NK-92 treated with Interleukin-12 subunit alpha and Interleukin-12 subunit beta, amount 100 ng/mL, for 24 hours (cell line): Measurements from ENCODE around the gene CCND2.
A peak's percentile ranks its signal among the peaks of the same experiment; 100 is the strongest.
"Not testable (repeated sequence)": the region's sequence is repeated elsewhere in the genome, so short reads cannot be mapped to it uniquely, and the experiment has no call there.

Experiments used
- DNase-seq: peaks from one replicate; lab custom pipeline; 2025; lab: John Stamatoyannopoulos, UW

Gene CCND2

DNA sequence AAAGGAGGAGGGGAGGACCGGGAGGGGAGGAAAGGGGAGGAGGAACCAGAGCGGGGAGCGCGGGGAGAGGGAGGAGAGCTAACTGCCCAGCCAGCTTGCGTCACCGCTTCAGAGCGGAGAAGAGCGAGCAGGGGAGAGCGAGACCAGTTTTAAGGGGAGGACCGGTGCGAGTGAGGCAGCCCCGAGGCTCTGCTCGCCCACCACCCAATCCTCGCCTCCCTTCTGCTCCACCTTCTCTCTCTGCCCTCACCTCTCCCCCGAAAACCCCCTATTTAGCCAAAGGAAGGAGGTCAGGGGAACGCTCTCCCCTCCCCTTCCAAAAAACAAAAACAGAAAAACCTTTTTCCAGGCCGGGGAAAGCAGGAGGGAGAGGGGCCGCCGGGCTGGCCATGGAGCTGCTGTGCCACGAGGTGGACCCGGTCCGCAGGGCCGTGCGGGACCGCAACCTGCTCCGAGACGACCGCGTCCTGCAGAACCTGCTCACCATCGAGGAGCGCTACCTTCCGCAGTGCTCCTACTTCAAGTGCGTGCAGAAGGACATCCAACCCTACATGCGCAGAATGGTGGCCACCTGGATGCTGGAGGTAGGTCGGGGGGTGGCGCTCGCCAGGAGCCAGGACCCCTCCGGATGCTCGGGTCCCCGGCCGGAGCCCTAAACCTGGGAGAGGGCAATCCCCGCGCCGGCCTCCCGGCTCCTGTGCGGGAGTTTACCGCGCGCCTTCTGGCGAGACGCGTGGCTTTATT is at the start of gene CCND2:
CCND2 (plus strand) TSS at position 111 of the 744 bp plus-strand sequence; CDS start at position 390, 279 bp downstream.
- DNase-seq: peak; percentile 63

GRCh38 chr12:4224206-4224889 is 49.2 kb upstream of the CCND2 start:
- DNase-seq: no peak

GRCh38 chr12:4225571-4225970 is 48.0 kb upstream of the CCND2 start:
- DNase-seq: no peak

GRCh38 chr12:4227046-4227445 is 46.5 kb upstream of the CCND2 start:
- DNase-seq: no peak

DNA sequence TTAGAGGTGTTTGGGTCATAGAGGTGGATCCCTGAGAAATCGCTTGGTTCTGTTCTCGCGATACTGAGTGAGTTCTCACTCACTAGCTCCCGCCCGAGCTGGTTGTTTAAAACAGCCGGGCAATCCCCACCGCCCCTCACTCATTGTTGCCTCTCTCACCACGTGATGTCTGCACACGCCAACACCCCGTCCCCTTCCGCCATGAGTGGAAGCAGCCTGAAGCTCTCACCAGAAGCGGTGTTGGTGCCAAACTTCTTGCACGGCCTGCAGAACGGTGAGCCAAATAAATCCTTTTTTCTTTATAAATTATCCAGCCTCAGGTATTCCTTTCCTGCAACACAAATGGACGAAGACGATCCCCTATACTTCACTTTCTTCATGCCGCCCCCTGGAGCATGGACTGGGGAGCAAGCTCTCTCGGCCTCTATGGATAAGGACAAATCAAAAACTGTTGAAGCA is 45.4 kb upstream of the CCND2 start:
- no peak for DNase-seq

DNA sequence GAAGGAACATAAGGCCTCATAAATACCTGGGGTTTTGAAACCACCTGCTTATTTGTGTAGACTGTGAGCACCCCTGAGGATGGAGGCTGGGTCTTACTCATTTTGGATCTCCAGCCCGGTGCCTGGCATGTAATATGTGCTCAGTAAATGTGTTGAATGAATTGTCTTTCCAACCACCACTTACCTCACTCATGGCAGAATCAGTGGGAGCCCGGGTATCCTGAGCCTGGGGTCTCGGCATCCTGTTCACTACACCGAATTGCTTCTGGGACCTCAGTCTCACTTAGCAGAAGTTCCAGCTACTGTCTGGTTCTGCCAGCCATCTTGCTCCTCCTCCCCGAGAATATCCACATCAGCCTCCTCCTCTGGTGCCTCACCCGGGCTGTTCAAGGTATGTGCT is 43.0 kb upstream of the CCND2 start:
- DNase-seq: no peak

GRCh38 chr12:4238577-4238976 is 35.0 kb upstream of the CCND2 start:
- DNase-seq: no peak

GRCh38 chr12:4239746-4240145 is 33.8 kb upstream of the CCND2 start:
- no peak for DNase-seq

- no peak for DNase-seq
These were observed 33.3 kb upstream of the CCND2 start for GRCh38 chr12:4240161-4240783.

DNA sequence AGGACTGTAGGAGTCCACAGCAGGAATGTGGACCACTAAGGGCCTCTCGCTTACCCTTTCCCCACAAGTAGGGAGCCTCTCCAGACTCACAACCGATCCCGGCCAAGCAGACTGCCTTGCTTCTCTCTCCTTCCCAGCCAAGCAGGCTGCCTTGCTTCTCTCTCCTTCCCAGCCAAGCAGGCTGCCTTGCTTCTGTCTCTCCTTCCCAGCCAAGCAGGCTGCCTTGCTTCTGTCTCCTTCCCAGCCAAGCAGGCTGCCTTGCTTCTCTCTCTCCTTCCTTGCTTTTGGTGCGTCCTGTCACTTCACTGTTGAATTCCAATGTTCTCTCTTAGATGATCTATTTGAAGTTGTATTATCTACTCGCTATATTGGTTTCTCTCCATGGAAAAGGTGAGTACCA is 32.6 kb upstream of the CCND2 start:
- no peak for DNase-seq

- no peak for DNase-seq
These were observed 32.0 kb upstream of the CCND2 start for GRCh38 chr12:4241592-4241991.

- no peak for DNase-seq
These were observed 31.0 kb upstream of the CCND2 start for GRCh38 chr12:4242595-4242994.

GRCh38 chr12:4243091-4243490 is 30.5 kb upstream of the CCND2 start:
- no peak for DNase-seq

GRCh38 chr12:4243491-4244100 is 30.0 kb upstream of the CCND2 start:
- DNase-seq: not testable (repeated sequence)

DNA sequence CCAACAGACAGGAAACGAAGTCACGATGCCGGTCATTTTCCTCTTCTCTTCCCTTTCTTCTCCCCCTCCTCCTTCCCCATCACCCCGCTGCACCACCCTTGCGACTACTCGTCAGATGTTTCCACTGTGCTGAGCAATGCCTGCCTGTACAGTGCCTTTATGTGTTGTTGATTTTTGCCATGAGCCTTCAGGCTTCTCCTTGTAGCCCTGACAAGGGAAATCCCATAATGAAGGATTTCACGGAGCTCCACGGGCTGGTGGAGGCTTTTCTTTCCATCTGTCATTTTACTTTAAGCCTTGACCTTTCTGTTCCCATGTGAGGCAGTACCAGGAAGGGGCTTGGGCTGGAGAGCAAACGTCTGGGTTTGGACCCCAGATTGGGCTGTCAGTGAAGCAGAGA is 28.7 kb upstream of the CCND2 start:
- no peak for DNase-seq

DNA sequence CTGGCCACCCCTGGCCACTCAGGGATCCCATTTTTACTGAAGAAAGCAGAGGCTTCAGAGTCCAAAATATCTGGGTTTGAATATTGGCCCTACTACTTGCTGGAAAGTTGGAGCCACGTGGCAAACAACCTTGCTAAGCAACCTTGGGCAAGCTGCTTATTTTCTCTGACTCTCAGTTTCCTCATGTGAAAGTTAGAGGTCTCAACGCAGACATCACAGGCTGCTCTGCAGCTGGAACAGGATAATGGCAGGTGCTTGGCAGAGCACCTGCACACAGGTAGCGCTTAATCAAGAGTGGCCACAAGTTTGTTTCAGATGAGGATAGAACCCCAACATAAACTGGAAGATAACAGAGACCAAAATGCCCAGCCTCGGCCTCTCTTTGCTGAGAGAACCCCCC is 28.1 kb upstream of the CCND2 start:
- no peak for DNase-seq

DNA sequence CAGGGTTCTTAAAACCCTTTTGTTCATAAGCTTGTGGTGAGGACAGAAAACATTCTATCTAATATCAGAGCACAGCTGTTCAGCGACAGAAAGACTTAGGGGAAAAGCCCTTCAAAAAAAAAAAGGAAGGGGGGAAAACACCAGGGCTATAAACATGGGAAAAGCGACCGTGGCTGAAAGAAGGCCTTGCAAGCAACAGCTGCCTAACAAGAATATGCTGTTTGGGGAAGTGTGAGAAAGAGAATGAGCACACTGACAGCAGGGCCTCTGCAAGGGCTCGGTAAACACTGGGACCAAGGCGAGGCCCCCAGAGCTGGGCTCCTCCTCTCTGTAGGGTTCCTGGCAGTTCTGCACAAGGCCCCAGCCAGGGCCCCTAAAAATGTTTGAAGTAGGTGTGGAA is 27.4 kb upstream of the CCND2 start:
- no peak for DNase-seq

GRCh38 chr12:4250691-4251090 is 22.9 kb upstream of the CCND2 start:
- DNase-seq: no peak

- no peak for DNase-seq
These were observed 22.2 kb upstream of the CCND2 start for GRCh38 chr12:4251216-4251891.

GRCh38 chr12:4251967-4252366 is 21.6 kb upstream of the CCND2 start:
- no peak for DNase-seq

DNA sequence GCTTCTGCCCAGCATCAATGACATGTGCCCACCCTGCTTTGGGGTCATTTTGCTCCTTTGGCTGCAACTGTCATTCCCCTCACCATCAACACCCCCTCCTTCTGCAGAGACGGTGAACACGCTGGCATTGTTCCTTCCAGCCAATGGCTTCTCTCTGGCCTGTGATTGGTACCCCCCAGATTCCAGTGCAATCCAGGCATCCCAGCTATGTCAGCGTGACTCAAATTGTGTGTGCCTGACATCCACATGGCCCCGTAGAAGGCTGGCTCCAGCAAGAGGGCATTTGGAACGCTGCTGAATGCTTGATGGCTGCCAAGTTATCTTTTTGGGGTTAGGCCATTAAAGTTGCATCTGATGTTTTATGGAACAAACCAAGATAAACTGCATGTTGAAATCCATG is 21.0 kb upstream of the CCND2 start:
- DNase-seq: no peak
